Left hindlimb (tissue), 1 donor: ENCODE measurements around the gene ANTXR2.
A peak's percentile ranks its signal among the peaks of the same experiment; 100 is the strongest.

Source experiments
- DNase-seq: peaks from one replicate; pipeline ENCODE4 v3.0.0-alpha.2; 2018

Gene ANTXR2

GRCh38 chr4:79854856-79855502, 218.1 kb downstream of the ANTXR2 start:
- DNase-seq: no peak

- peak; percentile 35 for DNase-seq
Observed at GRCh38 chr4:79852305-79852730, 220.7 kb downstream of the ANTXR2 start.

GRCh38 chr4:79851625-79852304, 221.3 kb downstream of the ANTXR2 start:
- no peak for DNase-seq
